HCT116 (cell line): ENCODE data around the gene SIL1. TPM values are rescaled to one million over a fixed set of nuclear protein-coding genes. Genes with fewer than 3 reads are reported as not detected.

Experiments used
- ATAC-seq: fragments of 200-7000 bp; cut with Tn5 transposase; 2 replicates; pipeline ENCODE4 v1.9.1; 2020; ENCODE audit warnings: mild to moderate bottlenecking, moderate library complexity
- BruUV-seq: library from RNA; stranded (reverse); fragments of 400-500 nt; replicated peaks from 2 replicates; lab custom pipeline; 2021; lab: Mats Ljungman, UMichigan
- CTCF ChIA-PET: fragments of 300-600 bp; sonication (Branson Sonifier 250); formaldehyde crosslinking; loops from one replicate; lab custom pipeline; 2021; ENCODE audit warnings: antibody characterized with exemption; lab: Charles Lee
- POLR2A ChIA-PET: fragments of 300-600, 350-600 bp; sonication (Branson Sonifier 250); formaldehyde crosslinking; loops from one replicate; lab custom pipeline; 2021; ENCODE audit warnings: antibody characterized with exemption; lab: Charles Lee
- RAD21 ChIA-PET, 2 experiments: fragments of 300-600 bp; sonication (Branson Sonifier 250); formaldehyde crosslinking; loops; one replicate each; lab custom pipeline; 2023; ENCODE audit warnings: low total read pairs in 2 of 2; ENCODE audit not compliant: uncharacterized antibody in 2 of 2, unreplicated experiment in 2 of 2, low non-redundant PET in 1 of 2; lab: Charles Lee
- DNase-seq: peaks from one replicate; pipeline ENCODE4 v3.0.0-alpha.2; 2010; ENCODE audit warnings: low read depth, low spot score
- H2AFZ ChIP-seq: fragments of 200-600 bp; shearing (Covaris generic), sonication (generic); 2 replicates; pipeline ENCODE4 v1.6.1; 2017; ENCODE audit warnings: low read depth, mixed run types, mixed read lengths, antibody characterized with exemption, low read length; ENCODE audit not compliant: poor library complexity, severe bottlenecking
- H3K27ac ChIP-seq: 2 replicates; pipeline ENCODE4 v1.5.1; 2012; ENCODE audit warnings: low read depth, low read length
- H3K27me3 ChIP-seq: fragments of 200-600 bp; sonication (generic); 2 replicates; pipeline ENCODE4 v1.6.1; 2016; ENCODE audit warnings: mixed run types, low read length, mixed read lengths; ENCODE audit not compliant: insufficient read depth
- H3K36me3 ChIP-seq, 2 experiments: fragments of 200-500 bp in 1 of 2; fragments of 200-600 bp in 1 of 2; sonication (Bioruptor generic) in 1 of 2; sonication (generic) in 1 of 2; 2 replicates each; pipeline versions ENCODE4 v1.5.1 to v1.6.1; 2014 to 2016; ENCODE audit warnings: low read length in 2 of 2, inconsistent platforms in 1 of 2, mixed read lengths in 1 of 2, mixed run types in 1 of 2; ENCODE audit not compliant: insufficient read depth in 2 of 2, control insufficient read depth in 1 of 2
- H3K4me1 ChIP-seq, 2 experiments: fragments of 200-600 bp in 1 of 2; sonication (generic) in 1 of 2; 2 replicates each; pipeline versions ENCODE4 v1.5.1 to v1.6.1; 2012 to 2017; ENCODE audit warnings: low read length in 2 of 2, inconsistent platforms in 1 of 2, mild to moderate bottlenecking in 1 of 2, mixed read lengths in 1 of 2, mixed run types in 1 of 2, moderate library complexity in 1 of 2; ENCODE audit not compliant: insufficient read depth in 2 of 2, control insufficient read depth in 1 of 2
- H3K4me2 ChIP-seq: fragments of 200-600 bp; sonication (generic); 2 replicates; pipeline ENCODE4 v1.6.1; 2017; ENCODE audit warnings: mixed run types, low read length, mixed read lengths
- H3K4me3 ChIP-seq, 2 experiments: fragments of 200-600 bp in 1 of 2; sonication (generic) in 1 of 2; replicated peaks in 1 of 2; 2 replicates each; pipeline ENCODE4 v1.5.1; 2011 to 2016; ENCODE audit warnings: low read length in 2 of 2, control low read depth in 1 of 2, low read depth in 1 of 2, mild to moderate bottlenecking in 1 of 2, mixed read lengths in 1 of 2, mixed run types in 1 of 2
- H3K79me2 ChIP-seq: fragments of 200-600 bp; sonication (generic); 2 replicates; pipeline ENCODE4 v1.6.1; 2017; ENCODE audit warnings: mild to moderate bottlenecking, mixed run types, low read length, moderate library complexity, mixed read lengths; ENCODE audit not compliant: insufficient read depth
- H3K9ac ChIP-seq: fragments of 200-600 bp; sonication (generic); 2 replicates; pipeline ENCODE4 v1.6.1; 2016; ENCODE audit warnings: low read length, mixed read lengths
- H3K9me2 ChIP-seq: fragments of 200-600 bp; sonication (generic), shearing (Covaris generic); 2 replicates; pipeline ENCODE4 v1.6.1; 2017; ENCODE audit warnings: mixed run types, mild to moderate bottlenecking, moderate library complexity; ENCODE audit not compliant: insufficient read depth
- H3K9me3 ChIP-seq, 2 experiments: fragments of 200-500 bp in 1 of 2; fragments of 200-600 bp in 1 of 2; sonication (Bioruptor generic) in 1 of 2; sonication (generic) in 1 of 2; 2 replicates each; pipeline ENCODE4 v1.6.1; 2014 to 2017; ENCODE audit warnings: low read length in 2 of 2, mixed read lengths in 2 of 2, inconsistent platforms in 1 of 2, low read depth in 1 of 2, mild to moderate bottlenecking in 1 of 2, mixed run types in 1 of 2, moderate library complexity in 1 of 2; ENCODE audit not compliant: control insufficient read depth in 1 of 2, insufficient read depth in 1 of 2
- H4K20me1 ChIP-seq: fragments of 200-600 bp; sonication (generic), shearing (Covaris generic); 2 replicates; pipeline ENCODE4 v1.6.1; 2017; ENCODE audit warnings: mixed run types, mild to moderate bottlenecking, moderate library complexity; ENCODE audit not compliant: insufficient read depth
- CTCF ChIP-seq, 3 experiments: fragments of 200-600 bp in 1 of 3; sonication (generic) in 1 of 3; IDR thresholded peaks in 2 of 3; conservative IDR thresholded peaks in 1 of 3; 2 replicates each; pipeline ENCODE4 v1.5.1; 2012 to 2017; ENCODE audit warnings: low read depth in 2 of 3, low read length in 2 of 3, antibody characterized with exemption in 1 of 3, borderline replicate concordance in 1 of 3, control low read depth in 1 of 3, mild to moderate bottlenecking in 1 of 3, mixed read lengths in 1 of 3, mixed run types in 1 of 3, moderate library complexity in 1 of 3; ENCODE audit not compliant: insufficient read depth in 1 of 3
- EZH2phosphoT487 ChIP-seq: fragments of 200-600 bp; IDR thresholded peaks from 2 replicates; pipeline ENCODE4 v1.6.1; 2018; ENCODE audit warnings: antibody characterized with exemption, borderline replicate concordance
- MAX ChIP-seq: IDR thresholded peaks from 2 replicates; pipeline ENCODE4 v1.6.1; 2012
- POLR2AphosphoS5 ChIP-seq: IDR thresholded peaks from 2 replicates; pipeline ENCODE4 v1.6.1; 2011; ENCODE audit warnings: mild to moderate bottlenecking, low read depth, low read length, moderate library complexity
- RAD21 ChIP-seq: IDR thresholded peaks from 2 replicates; pipeline ENCODE4 v1.6.1; 2012; ENCODE audit warnings: low read depth, mild to moderate bottlenecking
- SIN3A ChIP-seq: IDR thresholded peaks from 2 replicates; pipeline ENCODE4 v1.6.1; 2012; ENCODE audit warnings: low read depth
- SP1 ChIP-seq: IDR thresholded peaks from 2 replicates; pipeline ENCODE4 v1.6.1; 2012; ENCODE audit warnings: low read depth
- TCF7L2 ChIP-seq: IDR thresholded peaks from 2 replicates; pipeline ENCODE4 v1.7.0; 2011; ENCODE audit warnings: borderline replicate concordance, inconsistent platforms; ENCODE audit not compliant: insufficient read depth, insufficient read length; ENCODE audit errors: extremely low read depth
- YY1 ChIP-seq: IDR thresholded peaks from 2 replicates; pipeline ENCODE4 v1.6.1; 2011; ENCODE audit warnings: low read length, low read depth, moderate library complexity, mild to moderate bottlenecking; ENCODE audit not compliant: insufficient replicate concordance; ENCODE audit errors: extremely low read depth
- intact Hi-C: fragments of 100-400 bp; cut with micrococcal nuclease; formaldehyde crosslinking; loops from 2 replicates; pipeline ENCODE4 v1.10.0; 2022
- total RNA-seq: library from RNA; stranded (reverse); gene quantifications from one replicate; pipeline ENCODE4 v1.2.1, GENCODE V29; 2021; ENCODE audit not compliant: unreplicated experiment

Gene SIL1
- total RNA-seq, 1 experiment from 2014 or later, result 34.0 TPM

GRCh38 chr5:139228201-139228803 is 30.1 kb upstream of the SIL1 start:
- Histone ChIP-seq H3K4me1 (peaks cover 0 to 4% of the 10 kb centered on the region in 2 experiments; a peak in 1 of 4 replicates), H3K4me3 (no peak overlapping the region), H3K27me3 (no peaks in the 10 kb centered on the region), H3K4me2 (no peak overlapping the region), H3K9ac (no peak overlapping the region), H3K9me2 (no peaks in the 10 kb centered on the region), H3K79me2 (no peaks in the 10 kb centered on the region), H3K36me3 (no peaks in the 10 kb centered on the region), H2AFZ (no peak overlapping the region), H3K27ac (no peak overlapping the region), H4K20me1 (no peaks in the 10 kb centered on the region), H3K9me3 (no peaks in the 10 kb centered on the region)
- POLR2A ChIA-PET, result no interaction called here
- no TSS peak for BruUV-seq
- TF ChIP-seq MAX (no peak), RAD21 (no peak)
- CTCF ChIA-PET, result interaction anchor here (1.5 kb wide), 1 partner anchor 23 kb away, joined by 3 read pairs; no protein-coding TSS in a partner anchor
- ATAC-seq, result no peak
- intact Hi-C loops, result no loop called here
- DNase-seq, result no peak
- RAD21 ChIA-PET, result no interaction called here

- TF ChIP-seq SP1 (no peak), MAX (no peak), YY1 (no peak), EZH2phosphoT487 (no peak), SIN3A (no peak), POLR2AphosphoS5 (no peak), TCF7L2 (no peak), CTCF (IDR thresholded peaks at IDR 0.05 in 2 of 3, conservative IDR thresholded peaks at IDR 0.05 in 1 of 3; ENCODE audit: borderline replicate concordance in 1 of 3, insufficient read depth in 1 of 3, low read depth in 2 of 3, low read length in 2 of 3) (no peak)
- no peak for DNase-seq
- no TSS peak for BruUV-seq
Measured at GRCh38 chr5:139226131-139226530, 28.0 kb upstream of the SIL1 start.

More at GRCh38 chr5:139226131-139226530, 28.0 kb upstream of the SIL1 start:
- no peaks in the 10 kb centered on the region for H3K79me2 ChIP-seq
- H4K20me1 ChIP-seq, result no peaks in the 10 kb centered on the region
- H2AFZ ChIP-seq, result no peak overlapping the region
- ATAC-seq, result no peak
- no peaks in the 10 kb centered on the region for H3K36me3 ChIP-seq
- RAD21 ChIA-PET, result no interaction called here
- no peak overlapping the region for H3K27ac ChIP-seq
- H3K9me2 ChIP-seq, result no peaks in the 10 kb centered on the region
- H3K4me1 ChIP-seq, result no peaks in the 10 kb centered on the region
- no peak overlapping the region for H3K9ac ChIP-seq
- intact Hi-C loops, result no loop called here
- H3K9me3 ChIP-seq, result no peaks in the 10 kb centered on the region
- H3K4me3 ChIP-seq, result no peak overlapping the region
- H3K4me2 ChIP-seq, result no peak overlapping the region
- POLR2A ChIA-PET, result no interaction called here
- CTCF ChIA-PET, result no interaction called here
- H3K27me3 ChIP-seq, result no peaks in the 10 kb centered on the region
